ENCODE results near the gene AIF1.

AIF1 gene

DNA sequence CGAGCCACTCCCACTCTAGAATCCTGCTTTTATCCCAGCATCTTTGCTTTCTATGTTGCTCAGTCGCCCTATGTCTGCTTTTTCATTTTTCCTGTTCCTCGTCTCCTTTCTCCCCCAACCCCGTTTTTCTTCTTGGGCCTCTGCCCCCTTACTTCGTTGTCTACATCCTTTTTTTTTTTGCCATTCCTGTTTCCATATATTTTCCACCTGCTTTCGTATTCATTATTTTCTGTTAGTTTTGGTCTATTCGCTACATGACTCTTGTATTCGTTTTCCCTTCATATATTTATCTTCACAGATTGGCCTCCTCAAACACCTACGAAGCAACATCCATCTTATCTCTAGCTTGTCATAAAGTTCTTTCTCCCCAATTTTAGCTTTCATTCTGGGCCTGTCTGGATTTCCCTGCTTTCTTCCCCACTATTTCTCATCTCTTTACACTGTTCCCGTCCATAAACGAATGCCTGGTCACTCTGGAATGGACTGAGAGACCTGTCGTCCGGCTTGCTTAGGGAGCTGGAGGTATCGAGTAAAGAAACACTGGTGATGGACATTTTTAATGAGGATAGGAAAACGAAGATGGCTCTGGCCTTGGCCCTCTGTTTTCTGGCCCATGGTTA is 6.4 kb downstream of the AIF1 start:
- peak overlapping the region; percentile 99 for H3K27ac ChIP-seq (ENCODE audit: low read depth in 2 of 2, low read length in 2 of 2)
- H3K4me3 ChIP-seq (ENCODE audit: low read length in 2 of 2), result peak overlapping the region; percentile 80 to 86
- H3K27me3 ChIP-seq (ENCODE audit: control insufficient read depth in 2 of 2, insufficient read depth in 2 of 2, low read length in 2 of 2), result no peaks in the 10 kb centered on the region
- peaks cover 27 to 39% of the 10 kb centered on the region in 2 donors for H3K36me3 ChIP-seq (ENCODE audit: control insufficient read depth in 2 of 2, insufficient read depth in 2 of 2, low read length in 2 of 2)
- H3K9me3 ChIP-seq (ENCODE audit: control insufficient read depth in 2 of 2, low read length in 2 of 2), result no peaks in the 10 kb centered on the region
- peaks cover 10 to 21% of the 10 kb centered on the region in 2 donors for H3K4me1 ChIP-seq (ENCODE audit: control insufficient read depth in 2 of 2, insufficient read depth in 2 of 2, low read length in 2 of 2)
- H3K9ac ChIP-seq (ENCODE audit: low read depth in 1 of 2, low read length in 2 of 2), result peak overlapping the region; percentile 93 to 94

DNA sequence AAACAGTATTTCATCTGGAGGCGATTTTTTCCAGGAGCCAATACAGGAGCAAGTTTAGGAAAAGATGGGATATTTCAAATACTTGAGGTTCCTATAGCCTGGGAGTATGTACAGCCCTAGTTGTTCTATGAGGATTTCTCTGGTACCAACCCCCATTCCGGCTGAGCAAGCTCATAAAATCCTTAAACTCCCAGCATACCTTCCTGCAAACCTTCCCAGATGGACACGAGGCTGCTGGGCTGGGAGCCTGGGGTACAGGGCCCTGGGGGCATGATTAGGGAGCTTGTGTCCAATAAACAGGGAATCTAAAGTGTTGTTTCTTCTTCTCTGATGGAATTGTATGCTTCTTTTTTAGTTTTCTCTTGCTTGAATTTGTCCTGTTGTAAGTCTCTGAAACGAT is 7.0 kb downstream of the AIF1 start:
- Histone ChIP-seq H3K27me3 (ENCODE audit: control insufficient read depth in 2 of 2, insufficient read depth in 2 of 2, low read length in 2 of 2) (no peaks in the 10 kb centered on the region), H3K9ac (ENCODE audit: low read depth in 1 of 2, low read length in 2 of 2) (peak overlapping the region; percentile 93 to 94), H3K4me3 (ENCODE audit: low read length in 2 of 2) (peak overlapping the region; percentile 80 to 86), H3K36me3 (ENCODE audit: control insufficient read depth in 2 of 2, insufficient read depth in 2 of 2, low read length in 2 of 2) (peaks cover 33 to 45% of the 10 kb centered on the region in 2 donors), H3K9me3 (ENCODE audit: control insufficient read depth in 2 of 2, low read length in 2 of 2) (no peaks in the 10 kb centered on the region), H3K27ac (ENCODE audit: low read depth in 2 of 2, low read length in 2 of 2) (peak overlapping the region; percentile 1 to 99), H3K4me1 (ENCODE audit: control insufficient read depth in 2 of 2, insufficient read depth in 2 of 2, low read length in 2 of 2) (peaks cover 10 to 21% of the 10 kb centered on the region in 2 donors)

DNA sequence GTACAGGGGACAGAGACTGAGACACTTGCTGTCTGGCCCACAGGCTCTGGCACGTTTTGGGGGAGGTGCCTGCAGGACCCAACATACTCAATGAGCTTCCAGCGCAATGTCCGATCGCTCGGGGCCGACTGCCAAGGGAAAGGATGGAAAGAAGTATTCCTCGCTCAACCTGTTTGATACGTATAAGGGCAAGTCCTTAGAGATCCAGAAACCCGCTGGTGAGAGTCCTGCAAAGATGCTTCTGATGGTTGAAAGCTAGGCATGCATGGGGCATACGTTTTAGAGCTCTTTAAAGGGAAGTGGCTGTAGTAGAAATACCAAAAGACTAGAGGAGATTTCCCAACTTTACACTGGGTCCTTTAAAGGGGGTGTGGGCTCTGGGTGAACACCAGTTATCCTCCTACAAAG is 7.7 kb downstream of the AIF1 start:
- H3K4me1 ChIP-seq (ENCODE audit: control insufficient read depth in 2 of 2, insufficient read depth in 2 of 2, low read length in 2 of 2), result peaks cover 10 to 21% of the 10 kb centered on the region in 2 donors
- H3K9ac ChIP-seq (ENCODE audit: low read depth in 1 of 2, low read length in 2 of 2), result no peak overlapping the region
- H3K4me3 ChIP-seq (ENCODE audit: low read length in 2 of 2), result no peak overlapping the region
- no peaks in the 10 kb centered on the region for H3K9me3 ChIP-seq (ENCODE audit: control insufficient read depth in 2 of 2, low read length in 2 of 2)
- H3K27ac ChIP-seq (ENCODE audit: low read depth in 2 of 2, low read length in 2 of 2), result no peak overlapping the region
- H3K27me3 ChIP-seq (ENCODE audit: control insufficient read depth in 2 of 2, insufficient read depth in 2 of 2, low read length in 2 of 2), result no peaks in the 10 kb centered on the region
- peaks cover 39 to 52% of the 10 kb centered on the region in 2 donors for H3K36me3 ChIP-seq (ENCODE audit: control insufficient read depth in 2 of 2, insufficient read depth in 2 of 2, low read length in 2 of 2)

DNA sequence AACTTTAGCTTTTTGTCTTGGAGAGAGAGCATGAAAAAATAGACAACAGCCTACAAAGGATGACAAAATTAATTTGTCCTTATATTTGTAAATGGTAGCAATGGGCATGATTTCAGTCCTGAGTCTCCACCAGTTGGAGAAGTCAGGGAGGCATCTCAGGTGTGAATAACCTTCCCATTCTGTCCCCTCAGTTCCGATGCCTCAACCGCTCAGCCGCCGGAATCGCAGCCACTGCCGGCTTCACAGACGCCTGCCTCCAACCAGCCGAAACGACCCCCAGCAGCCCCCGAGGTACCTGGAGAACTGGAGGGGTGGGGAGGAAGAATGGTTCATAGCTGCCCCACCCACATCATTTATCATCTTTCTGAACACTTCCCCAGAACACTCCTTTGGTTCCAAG is 9.0 kb downstream of the AIF1 start:
- peaks cover 10 to 21% of the 10 kb centered on the region in 2 donors for H3K4me1 ChIP-seq (ENCODE audit: control insufficient read depth in 2 of 2, insufficient read depth in 2 of 2, low read length in 2 of 2)

DNA sequence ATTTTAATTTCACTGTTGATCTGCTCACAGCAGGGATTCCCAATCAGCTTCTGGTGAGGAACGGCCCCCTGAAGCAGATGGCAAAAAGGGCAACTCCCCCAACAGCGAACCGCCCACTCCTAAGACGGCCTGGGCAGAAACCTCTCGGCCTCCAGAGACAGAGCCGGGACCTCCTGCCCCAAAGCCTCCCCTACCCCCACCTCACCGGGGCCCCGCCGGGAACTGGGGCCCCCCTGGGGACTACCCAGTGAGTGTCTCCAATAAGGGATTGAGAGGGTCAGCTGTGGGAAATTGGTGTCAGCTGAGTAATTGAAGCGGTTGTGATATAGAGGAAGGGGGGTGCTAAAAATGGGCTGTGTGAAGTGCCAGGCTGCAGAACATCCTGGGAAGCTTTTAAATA is 11.9 kb downstream of the AIF1 start:
- Histone ChIP-seq H3K9ac (ENCODE audit: low read depth in 1 of 2, low read length in 2 of 2) (no peak overlapping the region), H3K27me3 (ENCODE audit: control insufficient read depth in 2 of 2, insufficient read depth in 2 of 2, low read length in 2 of 2) (no peaks in the 10 kb centered on the region), H3K36me3 (ENCODE audit: control insufficient read depth in 2 of 2, insufficient read depth in 2 of 2, low read length in 2 of 2) (peaks cover 65 to 89% of the 10 kb centered on the region in 2 donors), H3K9me3 (ENCODE audit: control insufficient read depth in 2 of 2, low read length in 2 of 2) (no peaks in the 10 kb centered on the region), H3K27ac (ENCODE audit: low read depth in 2 of 2, low read length in 2 of 2) (no peak overlapping the region), H3K4me1 (ENCODE audit: control insufficient read depth in 2 of 2, insufficient read depth in 2 of 2, low read length in 2 of 2) (peaks cover 4 to 5% of the 10 kb centered on the region in 2 donors), H3K4me3 (ENCODE audit: low read length in 2 of 2) (no peak overlapping the region)

More for the DNA sequence above, 9.0 kb downstream of the AIF1 start:
- Histone ChIP-seq H3K27ac (ENCODE audit: low read depth in 2 of 2, low read length in 2 of 2) (no peak overlapping the region), H3K9me3 (ENCODE audit: control insufficient read depth in 2 of 2, low read length in 2 of 2) (no peaks in the 10 kb centered on the region), H3K9ac (ENCODE audit: low read depth in 1 of 2, low read length in 2 of 2) (no peak overlapping the region), H3K36me3 (ENCODE audit: control insufficient read depth in 2 of 2, insufficient read depth in 2 of 2, low read length in 2 of 2) (peaks cover 48 to 66% of the 10 kb centered on the region in 2 donors), H3K4me3 (ENCODE audit: low read length in 2 of 2) (no peak overlapping the region), H3K27me3 (ENCODE audit: control insufficient read depth in 2 of 2, insufficient read depth in 2 of 2, low read length in 2 of 2) (no peaks in the 10 kb centered on the region)

DNA sequence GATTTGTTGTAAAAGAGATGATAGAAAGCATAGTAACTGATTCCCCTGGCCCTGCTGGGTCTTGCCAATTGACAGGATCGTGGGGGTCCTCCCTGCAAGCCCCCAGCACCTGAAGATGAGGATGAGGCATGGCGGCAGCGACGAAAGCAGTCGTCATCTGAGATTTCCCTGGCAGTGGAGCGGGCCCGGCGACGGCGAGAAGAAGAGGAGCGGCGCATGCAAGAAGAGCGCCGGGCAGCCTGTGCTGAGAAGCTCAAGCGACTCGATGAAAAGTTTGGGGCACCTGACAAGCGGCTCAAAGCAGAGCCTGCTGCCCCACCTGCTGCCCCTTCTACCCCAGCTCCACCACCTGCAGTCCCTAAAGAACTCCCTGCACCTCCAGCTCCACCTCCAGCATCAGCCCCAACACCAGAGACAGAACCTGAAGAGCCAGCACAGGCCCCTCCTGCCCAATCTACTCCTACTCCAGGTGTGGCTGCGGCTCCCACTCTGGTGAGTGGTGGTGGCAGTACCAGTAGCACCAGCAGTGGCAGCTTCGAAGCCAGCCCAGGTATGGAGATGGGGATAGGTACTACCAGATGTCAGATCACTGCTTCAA is 12.8 kb downstream of the AIF1 start:
- no peaks in the 10 kb centered on the region for H3K4me1 ChIP-seq (ENCODE audit: control insufficient read depth in 2 of 2, insufficient read depth in 2 of 2, low read length in 2 of 2)
- H3K9ac ChIP-seq (ENCODE audit: low read depth in 1 of 2, low read length in 2 of 2), result no peak overlapping the region
- H3K9me3 ChIP-seq (ENCODE audit: control insufficient read depth in 2 of 2, low read length in 2 of 2), result no peaks in the 10 kb centered on the region
- no peak overlapping the region for H3K27ac ChIP-seq (ENCODE audit: low read depth in 2 of 2, low read length in 2 of 2)
- no peaks in the 10 kb centered on the region for H3K27me3 ChIP-seq (ENCODE audit: control insufficient read depth in 2 of 2, insufficient read depth in 2 of 2, low read length in 2 of 2)
- H3K4me3 ChIP-seq (ENCODE audit: low read length in 2 of 2), result no peak overlapping the region
- H3K36me3 ChIP-seq (ENCODE audit: control insufficient read depth in 2 of 2, insufficient read depth in 2 of 2, low read length in 2 of 2), result peaks cover 68 to 90% of the 10 kb centered on the region in 2 donors

DNA sequence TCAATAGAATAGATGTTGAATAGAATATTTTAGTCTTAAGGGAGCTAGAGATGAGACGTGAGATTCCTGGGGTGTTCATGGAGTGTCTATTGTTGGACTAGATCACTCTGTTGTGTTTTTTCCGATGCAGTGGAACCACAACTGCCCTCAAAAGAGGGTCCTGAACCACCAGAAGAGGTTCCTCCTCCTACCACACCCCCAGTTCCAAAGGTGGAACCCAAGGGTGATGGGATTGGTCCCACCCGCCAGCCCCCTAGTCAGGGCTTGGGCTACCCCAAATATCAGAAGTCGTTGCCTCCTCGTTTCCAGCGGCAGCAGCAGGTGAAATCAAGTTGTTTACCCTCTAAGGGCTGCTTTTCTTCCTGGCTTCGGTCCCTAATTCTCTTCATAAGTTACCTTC is 14.0 kb downstream of the AIF1 start:
- Histone ChIP-seq H3K4me1 (ENCODE audit: control insufficient read depth in 2 of 2, insufficient read depth in 2 of 2, low read length in 2 of 2) (no peaks in the 10 kb centered on the region), H3K36me3 (ENCODE audit: control insufficient read depth in 2 of 2, insufficient read depth in 2 of 2, low read length in 2 of 2) (peaks cover 74 to 90% of the 10 kb centered on the region in 2 donors), H3K27me3 (ENCODE audit: control insufficient read depth in 2 of 2, insufficient read depth in 2 of 2, low read length in 2 of 2) (no peaks in the 10 kb centered on the region), H3K9me3 (ENCODE audit: control insufficient read depth in 2 of 2, low read length in 2 of 2) (no peaks in the 10 kb centered on the region), H3K27ac (ENCODE audit: low read depth in 2 of 2, low read length in 2 of 2) (no peak overlapping the region), H3K4me3 (ENCODE audit: low read length in 2 of 2) (no peak overlapping the region), H3K9ac (ENCODE audit: low read depth in 1 of 2, low read length in 2 of 2) (no peak overlapping the region)

DNA sequence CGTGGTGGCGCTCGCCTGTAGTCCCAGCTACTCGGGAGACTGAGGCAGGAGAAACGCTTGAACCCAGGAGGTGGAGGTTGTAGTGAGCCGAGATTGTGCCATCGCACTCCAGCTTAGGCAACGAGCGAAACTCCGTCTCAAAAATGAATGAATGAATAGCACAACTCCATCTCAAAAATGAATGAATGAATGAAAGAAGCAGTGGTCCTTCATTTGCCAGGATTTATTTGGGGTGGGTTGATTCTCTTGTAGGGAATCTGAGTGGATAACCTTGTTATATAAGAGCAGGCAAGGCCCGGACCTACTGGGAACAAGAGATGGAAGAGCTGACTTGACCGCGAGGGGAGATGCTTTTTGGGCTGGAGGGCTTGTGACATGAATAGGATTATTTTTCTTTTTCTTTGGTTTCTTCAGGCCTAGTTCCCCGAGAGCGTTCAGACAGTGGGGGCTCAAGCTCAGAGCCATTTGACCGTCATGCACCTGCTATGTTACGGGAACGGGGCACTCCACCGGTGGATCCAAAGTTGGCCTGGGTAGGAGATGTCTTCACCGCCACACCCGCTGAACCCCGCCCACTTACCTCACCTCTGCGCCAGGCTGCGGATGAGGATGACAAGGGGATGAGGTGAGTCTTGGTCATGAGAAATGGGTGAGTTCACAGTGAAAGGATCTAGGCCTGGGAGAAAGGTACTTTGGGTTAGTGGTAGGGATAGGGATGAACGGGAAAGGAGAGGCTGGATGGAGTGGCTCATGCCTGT is 15.3 kb downstream of the AIF1 start:
- Histone ChIP-seq H3K27me3 (ENCODE audit: control insufficient read depth in 2 of 2, insufficient read depth in 2 of 2, low read length in 2 of 2) (no peaks in the 10 kb centered on the region), H3K4me1 (ENCODE audit: control insufficient read depth in 2 of 2, insufficient read depth in 2 of 2, low read length in 2 of 2) (no peaks in the 10 kb centered on the region), H3K27ac (ENCODE audit: low read depth in 2 of 2, low read length in 2 of 2) (no peak overlapping the region), H3K4me3 (ENCODE audit: low read length in 2 of 2) (no peak overlapping the region), H3K36me3 (ENCODE audit: control insufficient read depth in 2 of 2, insufficient read depth in 2 of 2, low read length in 2 of 2) (peaks cover 76 to 90% of the 10 kb centered on the region in 2 donors), H3K9me3 (ENCODE audit: control insufficient read depth in 2 of 2, low read length in 2 of 2) (no peaks in the 10 kb centered on the region), H3K9ac (ENCODE audit: low read depth in 1 of 2, low read length in 2 of 2) (no peak overlapping the region)

DNA sequence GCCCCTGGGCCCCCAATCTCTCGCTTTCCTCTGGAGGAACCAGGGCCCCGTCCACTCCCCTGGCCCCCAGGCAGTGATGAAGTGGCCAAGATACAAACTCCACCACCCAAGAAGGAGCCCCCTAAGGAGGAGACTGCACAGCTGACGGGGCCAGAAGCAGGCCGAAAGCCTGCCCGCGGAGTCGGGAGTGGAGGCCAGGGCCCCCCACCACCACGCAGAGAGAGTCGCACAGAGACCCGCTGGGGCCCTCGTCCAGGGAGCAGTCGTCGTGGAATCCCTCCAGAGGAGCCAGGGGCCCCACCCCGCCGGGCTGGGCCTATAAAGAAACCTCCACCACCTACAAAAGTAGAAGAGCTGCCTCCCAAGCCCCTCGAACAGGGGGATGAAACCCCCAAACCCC is 16.2 kb downstream of the AIF1 start:
- Histone ChIP-seq H3K27me3 (ENCODE audit: control insufficient read depth in 2 of 2, insufficient read depth in 2 of 2, low read length in 2 of 2) (no peaks in the 10 kb centered on the region), H3K4me3 (ENCODE audit: low read length in 2 of 2) (no peak overlapping the region), H3K9ac (ENCODE audit: low read depth in 1 of 2, low read length in 2 of 2) (no peak overlapping the region), H3K4me1 (ENCODE audit: control insufficient read depth in 2 of 2, insufficient read depth in 2 of 2, low read length in 2 of 2) (no peaks in the 10 kb centered on the region), H3K9me3 (ENCODE audit: control insufficient read depth in 2 of 2, low read length in 2 of 2) (no peaks in the 10 kb centered on the region), H3K27ac (ENCODE audit: low read depth in 2 of 2, low read length in 2 of 2) (no peak overlapping the region), H3K36me3 (ENCODE audit: control insufficient read depth in 2 of 2, insufficient read depth in 2 of 2, low read length in 2 of 2) (peaks cover 76 to 90% of the 10 kb centered on the region in 2 donors)

DNA sequence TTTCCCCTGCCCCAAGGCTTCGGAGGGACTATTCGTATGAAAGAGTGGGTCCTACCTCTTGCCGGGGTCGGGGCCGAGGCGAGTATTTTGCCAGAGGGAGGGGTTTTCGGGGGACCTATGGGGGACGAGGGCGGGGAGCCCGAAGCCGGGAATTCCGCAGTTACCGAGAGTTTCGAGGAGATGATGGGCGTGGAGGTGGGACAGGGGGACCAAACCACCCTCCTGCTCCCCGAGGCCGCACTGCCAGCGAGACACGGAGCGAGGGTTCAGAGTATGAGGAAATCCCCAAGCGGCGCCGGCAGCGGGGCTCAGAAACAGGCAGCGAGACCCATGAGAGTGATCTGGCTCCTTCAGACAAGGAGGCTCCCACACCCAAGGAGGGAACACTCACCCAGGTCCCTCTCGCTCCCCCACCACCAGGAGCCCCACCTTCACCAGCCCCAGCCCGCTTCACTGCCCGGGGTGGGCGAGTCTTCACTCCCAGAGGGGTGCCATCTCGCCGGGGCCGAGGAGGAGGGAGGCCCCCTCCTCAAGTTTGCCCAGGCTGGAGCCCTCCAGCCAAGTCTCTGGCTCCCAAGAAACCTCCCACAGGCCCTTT is 16.7 kb downstream of the AIF1 start:
- H3K4me3 ChIP-seq (ENCODE audit: low read length in 2 of 2), result no peak overlapping the region
- H3K9me3 ChIP-seq (ENCODE audit: control insufficient read depth in 2 of 2, low read length in 2 of 2), result no peaks in the 10 kb centered on the region
- H3K36me3 ChIP-seq (ENCODE audit: control insufficient read depth in 2 of 2, insufficient read depth in 2 of 2, low read length in 2 of 2), result peaks cover 75 to 90% of the 10 kb centered on the region in 2 donors
- H3K27me3 ChIP-seq (ENCODE audit: control insufficient read depth in 2 of 2, insufficient read depth in 2 of 2, low read length in 2 of 2), result no peaks in the 10 kb centered on the region
- H3K27ac ChIP-seq (ENCODE audit: low read depth in 2 of 2, low read length in 2 of 2), result no peak overlapping the region
- H3K4me1 ChIP-seq (ENCODE audit: control insufficient read depth in 2 of 2, insufficient read depth in 2 of 2, low read length in 2 of 2), result no peaks in the 10 kb centered on the region
- H3K9ac ChIP-seq (ENCODE audit: low read depth in 1 of 2, low read length in 2 of 2), result no peak overlapping the region

All from mucosa of rectum (tissue), 2 donors.